Epithelial cell of esophagus (primary cell): ENCODE measurements around the gene VEPH1.

Experiments
- DNase-seq: peaks from one replicate; pipeline ENCODE4 v3.0.0; 2010; ENCODE audit warnings: low read depth
- H3K4me3 ChIP-seq: 2 replicates; pipeline ENCODE4 v1.5.1; 2011; ENCODE audit warnings: mild to moderate bottlenecking, low read length, control low read depth
- TF ChIP-seq, protein P1 (sequence below): IDR thresholded peaks from 2 replicates; pipeline ENCODE4 v1.5.1; 2011; ENCODE audit warnings: low read depth, mild to moderate bottlenecking, low read length, control low read depth, inconsistent platforms; ENCODE audit not compliant: insufficient read depth; ENCODE audit errors: missing control alignments

Gene VEPH1

DNA sequence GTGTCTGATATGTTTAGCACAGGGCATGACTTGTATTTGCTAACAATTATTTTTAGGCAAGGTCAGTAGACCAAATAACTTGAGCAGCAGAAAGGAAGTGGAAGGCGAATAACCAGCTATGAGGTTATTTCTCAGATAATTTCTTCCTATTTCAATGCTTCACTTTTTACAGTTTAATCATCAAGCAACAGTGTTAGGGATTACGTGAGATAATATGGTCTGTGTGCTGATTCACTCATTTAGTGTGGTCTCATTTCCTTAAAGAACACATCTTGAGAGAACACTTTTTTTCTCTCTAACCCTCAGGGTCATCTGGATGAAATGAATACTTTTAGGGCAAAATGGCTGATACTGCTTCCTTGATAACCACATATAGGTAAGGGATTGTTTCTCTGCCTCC, 217.2 kb downstream of the VEPH1 start:
- TF ChIP-seq, protein P1, sequence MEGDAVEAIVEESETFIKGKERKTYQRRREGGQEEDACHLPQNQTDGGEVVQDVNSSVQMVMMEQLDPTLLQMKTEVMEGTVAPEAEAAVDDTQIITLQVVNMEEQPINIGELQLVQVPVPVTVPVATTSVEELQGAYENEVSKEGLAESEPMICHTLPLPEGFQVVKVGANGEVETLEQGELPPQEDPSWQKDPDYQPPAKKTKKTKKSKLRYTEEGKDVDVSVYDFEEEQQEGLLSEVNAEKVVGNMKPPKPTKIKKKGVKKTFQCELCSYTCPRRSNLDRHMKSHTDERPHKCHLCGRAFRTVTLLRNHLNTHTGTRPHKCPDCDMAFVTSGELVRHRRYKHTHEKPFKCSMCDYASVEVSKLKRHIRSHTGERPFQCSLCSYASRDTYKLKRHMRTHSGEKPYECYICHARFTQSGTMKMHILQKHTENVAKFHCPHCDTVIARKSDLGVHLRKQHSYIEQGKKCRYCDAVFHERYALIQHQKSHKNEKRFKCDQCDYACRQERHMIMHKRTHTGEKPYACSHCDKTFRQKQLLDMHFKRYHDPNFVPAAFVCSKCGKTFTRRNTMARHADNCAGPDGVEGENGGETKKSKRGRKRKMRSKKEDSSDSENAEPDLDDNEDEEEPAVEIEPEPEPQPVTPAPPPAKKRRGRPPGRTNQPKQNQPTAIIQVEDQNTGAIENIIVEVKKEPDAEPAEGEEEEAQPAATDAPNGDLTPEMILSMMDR, result no peak
- H3K4me3 ChIP-seq, result no peak overlapping the region
- DNase-seq, result no peak

DNA sequence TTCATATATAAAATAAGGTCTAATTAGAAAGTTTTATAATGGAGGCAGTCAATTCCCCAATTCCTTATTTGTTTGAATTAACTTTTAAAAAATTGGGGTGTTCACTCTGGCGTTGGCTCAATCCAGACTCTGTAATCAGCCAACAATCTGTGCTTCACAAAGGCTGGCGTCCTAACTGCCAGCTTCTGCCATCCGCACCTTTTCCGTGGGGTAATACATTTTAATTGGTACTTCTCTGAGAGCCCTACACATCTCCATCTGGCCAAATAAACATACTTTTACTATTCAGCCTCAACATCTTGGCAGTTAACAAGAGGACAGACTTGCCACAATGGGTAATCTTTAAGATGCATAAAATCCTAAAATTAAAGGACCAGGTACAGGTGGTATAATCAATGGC, 218.1 kb downstream of the VEPH1 start:
- H3K4me3 ChIP-seq, result no peak overlapping the region
- TF ChIP-seq, protein P1, result no peak
- DNase-seq, result no peak

DNA sequence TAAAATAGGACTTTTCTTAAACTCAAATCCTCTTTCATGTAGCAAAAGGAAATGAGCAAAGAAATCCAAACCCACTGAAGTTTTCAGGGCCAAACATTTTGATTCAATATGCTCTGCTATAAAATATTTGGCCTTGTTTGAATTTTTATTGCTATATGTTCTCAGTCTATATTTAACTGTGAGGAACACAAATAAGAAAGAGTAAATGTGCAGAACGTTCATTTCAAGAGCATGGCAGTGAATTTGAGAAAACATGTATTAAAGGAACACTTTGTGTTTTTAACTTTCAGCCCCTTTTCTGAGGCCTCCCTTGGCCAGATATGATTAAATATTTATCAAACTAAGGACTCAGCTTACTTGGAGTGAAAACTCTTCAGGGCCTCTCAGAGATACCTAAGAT, 218.5 kb downstream of the VEPH1 start:
- DNase-seq, result no peak
- TF ChIP-seq, protein P1, result no peak
- no peak overlapping the region for H3K4me3 ChIP-seq

DNA sequence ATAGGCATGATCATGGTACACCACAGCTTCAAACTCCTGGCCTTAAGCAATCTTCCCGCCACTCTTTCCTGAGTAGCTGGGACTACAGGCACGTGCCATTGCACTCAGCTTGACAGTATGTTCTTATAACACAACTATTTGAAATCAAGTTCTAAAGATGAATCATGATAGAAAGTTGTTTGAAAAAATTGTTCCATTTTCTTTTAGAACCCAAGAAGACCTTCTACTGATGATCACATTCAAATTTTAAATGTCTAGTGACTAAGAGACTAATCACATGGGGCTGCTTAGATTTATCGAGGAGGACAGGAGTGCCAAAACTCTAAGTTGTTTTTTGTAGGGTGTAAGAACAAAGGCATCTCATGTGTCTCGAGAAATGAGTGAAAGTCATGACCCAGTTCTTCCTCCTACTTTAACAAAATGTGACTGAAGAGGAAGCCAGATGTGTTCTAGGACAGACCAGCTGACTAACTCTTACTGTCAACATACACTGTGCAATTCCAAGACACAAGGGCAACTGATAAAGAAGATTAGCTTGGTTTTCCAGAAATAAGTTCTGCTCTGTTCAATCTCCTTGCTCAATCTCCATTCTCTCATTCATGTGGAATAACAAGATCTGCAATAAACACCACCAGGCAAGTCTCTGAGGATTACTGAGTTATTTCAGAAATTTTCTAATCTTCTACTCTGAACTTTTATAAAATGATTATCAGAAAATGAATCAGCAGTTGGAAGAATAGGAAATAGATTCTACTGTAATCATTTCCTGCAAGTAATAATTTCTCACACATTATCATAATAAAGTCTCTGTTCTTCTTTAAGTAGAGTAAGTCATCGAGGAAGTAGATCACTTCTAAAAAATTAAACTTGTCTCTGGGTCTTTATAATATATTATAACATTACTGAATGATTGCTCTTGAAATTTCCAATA, 220.7 kb downstream of the VEPH1 start:
- TF ChIP-seq, protein P1, result no peak
- H3K4me3 ChIP-seq, result no peak overlapping the region
- DNase-seq, result peak; percentile 58

- H3K4me3 ChIP-seq, result no peak overlapping the region
- TF ChIP-seq, protein P1, result no peak
- no peak for DNase-seq
Observed at GRCh38 chr3:157280786-157281185, 222.4 kb downstream of the VEPH1 start.

DNA sequence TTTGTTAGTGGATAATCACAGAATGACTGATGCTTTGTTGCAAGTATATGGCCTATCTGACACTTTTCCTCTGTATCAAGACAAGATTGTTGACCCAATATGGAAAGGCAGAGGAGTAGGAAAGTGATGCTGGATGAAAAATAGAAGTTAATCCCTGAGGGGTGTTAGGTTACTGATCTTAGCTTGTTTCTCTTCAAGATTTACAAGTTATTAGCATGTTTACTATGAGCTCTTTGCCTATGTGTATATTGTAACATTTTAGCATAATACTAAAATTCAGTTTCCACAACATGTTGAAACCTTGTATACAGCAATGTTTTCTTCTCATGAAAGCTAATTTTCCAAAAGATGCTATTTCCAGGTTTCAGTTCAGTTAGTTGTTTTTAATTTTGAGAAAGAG, 222.9 kb downstream of the VEPH1 start:
- no peak for DNase-seq
- TF ChIP-seq, protein P1, result no peak
- no peak overlapping the region for H3K4me3 ChIP-seq

- TF ChIP-seq, protein P1, result no peak
- DNase-seq, result no peak
- H3K4me3 ChIP-seq, result no peak overlapping the region
Observed at GRCh38 chr3:157279237-157279636, 224.0 kb downstream of the VEPH1 start.
